GM18867 (cell line): ENCODE measurements around the gene TMTC4.
"Not testable (repeated sequence)": the region's sequence is repeated elsewhere in the genome, so short reads cannot be mapped to it uniquely, and the experiment has no call there.

Source experiments
- ATAC-seq: cut with Tn5 transposase; IDR thresholded peaks from one replicate; pipeline ENCODE4 v1.9.1; 2021; ENCODE audit warnings: mild to moderate bottlenecking, moderate library complexity; ENCODE audit not compliant: unreplicated experiment

TMTC4 gene

DNA sequence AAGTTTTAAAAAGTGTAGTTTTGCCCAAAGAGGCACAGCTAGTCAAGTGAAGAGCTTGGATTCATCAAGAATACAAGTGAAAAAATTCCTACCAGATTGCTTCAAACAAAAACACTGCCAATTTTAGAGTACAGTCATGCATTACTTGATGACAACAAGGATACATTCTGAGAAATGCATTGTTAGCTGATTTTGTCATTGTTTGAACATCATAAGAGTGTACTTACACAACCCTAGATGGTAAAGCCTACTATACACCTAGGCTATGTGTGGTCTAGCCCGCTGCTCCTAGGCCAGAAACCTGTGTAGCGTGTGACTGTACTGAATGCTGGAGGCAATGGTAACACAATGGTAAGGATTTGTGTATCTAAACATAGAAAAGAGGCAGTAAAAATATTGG, 41.1 kb downstream of the TMTC4 start:
- no peak for ATAC-seq

GRCh38 chr13:100630555-100630954, 44.0 kb downstream of the TMTC4 start:
- no peak for ATAC-seq

DNA sequence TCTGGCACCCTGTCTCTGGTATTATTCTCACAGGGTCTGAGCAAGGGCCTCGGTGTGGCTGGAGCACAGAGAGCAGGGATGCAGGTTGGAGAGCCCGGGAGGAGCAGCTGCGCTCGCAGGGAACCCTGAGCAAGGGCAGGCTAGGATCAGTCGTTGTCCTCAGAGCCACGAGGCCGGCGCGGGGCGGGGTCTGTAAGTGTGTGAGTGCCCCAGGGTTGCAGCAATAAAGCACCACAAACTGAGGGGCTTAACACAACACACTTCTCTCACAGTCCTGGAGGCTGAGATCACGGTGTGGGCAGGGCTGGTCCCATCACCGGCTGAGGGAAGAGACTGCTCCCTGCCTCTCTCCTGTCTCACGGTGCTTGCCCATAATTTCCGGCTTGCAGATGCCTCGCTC, 47.5 kb downstream of the TMTC4 start:
- no peak for ATAC-seq

DNA sequence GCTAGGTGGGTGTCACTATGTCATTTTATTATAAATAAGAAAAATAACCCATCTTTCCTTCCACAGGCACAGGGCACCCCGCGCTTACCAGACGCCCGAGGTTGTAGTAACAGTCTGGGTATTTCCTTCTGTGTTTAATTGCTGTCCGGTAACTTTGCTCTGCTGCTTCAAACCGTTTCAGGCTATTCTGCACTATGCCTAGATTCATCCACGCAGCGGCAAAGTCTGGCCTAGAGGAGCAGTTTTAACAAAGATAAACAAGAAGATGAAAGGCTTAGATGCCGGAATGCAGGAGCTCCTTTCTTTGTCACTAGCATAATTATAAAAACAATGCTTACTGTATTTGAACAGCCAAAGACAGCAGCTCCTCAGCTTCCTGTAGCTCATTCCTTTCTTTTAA, 49.1 kb downstream of the TMTC4 start:
- ATAC-seq = no peak

DNA sequence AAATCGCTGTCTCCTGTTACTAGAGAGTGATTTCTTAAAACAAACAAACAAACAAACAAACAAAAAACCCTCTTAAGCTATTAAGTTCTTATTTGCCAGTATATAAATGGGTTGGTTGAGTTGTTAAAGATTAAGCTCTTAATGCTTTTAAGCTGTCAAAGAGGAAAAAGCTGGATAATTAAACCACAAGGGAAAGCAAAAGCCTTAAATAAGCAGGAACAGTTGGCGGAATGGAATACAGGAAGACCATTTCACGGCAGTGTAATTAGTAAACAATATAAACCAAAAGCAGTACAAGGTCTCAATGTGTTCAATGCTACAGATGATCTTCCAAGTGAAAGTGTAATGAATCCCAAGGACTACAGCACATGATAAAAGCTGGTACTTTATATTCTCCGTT, 53.8 kb downstream of the TMTC4 start:
- ATAC-seq = no peak

DNA sequence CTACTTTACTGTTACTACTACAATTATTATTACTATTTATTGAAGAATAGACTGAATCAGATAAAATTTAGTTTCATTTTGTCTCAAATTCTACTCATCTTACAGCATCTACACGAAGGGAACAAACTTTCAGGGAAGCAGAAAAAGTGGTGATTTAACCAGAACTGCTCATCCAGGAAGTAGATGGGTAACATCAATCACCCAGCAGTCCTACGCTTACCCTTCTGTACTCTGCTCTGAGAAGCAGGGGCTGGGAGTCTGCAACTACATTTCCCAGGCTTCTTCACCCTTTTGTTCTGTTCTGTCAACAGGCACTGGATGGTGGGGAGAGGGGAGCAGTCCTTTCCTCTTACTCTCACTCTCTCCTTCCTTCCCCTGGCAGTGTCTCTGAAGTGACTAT, 54.7 kb downstream of the TMTC4 start:
- no peak for ATAC-seq

GRCh38 chr13:100618897-100619296, 55.7 kb downstream of the TMTC4 start:
- ATAC-seq = not testable (repeated sequence)

DNA sequence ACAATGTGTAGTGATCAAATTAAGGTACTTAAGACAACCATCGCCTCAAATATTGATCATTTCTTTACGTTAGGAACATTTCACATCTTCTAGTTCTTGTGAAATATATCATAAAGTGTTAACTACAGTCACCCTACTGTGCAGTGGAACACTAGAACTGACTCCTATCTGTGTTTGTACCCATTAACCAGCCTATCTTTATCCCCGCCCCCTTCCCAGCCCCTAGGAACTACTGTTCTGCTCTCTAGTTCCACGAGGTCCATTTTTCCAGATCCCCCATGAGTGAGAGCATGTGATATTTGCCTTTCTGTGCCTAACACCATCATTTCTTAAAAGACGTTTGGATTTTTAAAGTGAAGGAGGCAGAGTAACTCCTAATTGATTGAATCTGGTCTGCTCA, 61.6 kb downstream of the TMTC4 start:
- no peak for ATAC-seq

- ATAC-seq = peak; percentile 47
These were observed 62.7 kb downstream of the TMTC4 start for GRCh38 chr13:100611678-100612492.

DNA sequence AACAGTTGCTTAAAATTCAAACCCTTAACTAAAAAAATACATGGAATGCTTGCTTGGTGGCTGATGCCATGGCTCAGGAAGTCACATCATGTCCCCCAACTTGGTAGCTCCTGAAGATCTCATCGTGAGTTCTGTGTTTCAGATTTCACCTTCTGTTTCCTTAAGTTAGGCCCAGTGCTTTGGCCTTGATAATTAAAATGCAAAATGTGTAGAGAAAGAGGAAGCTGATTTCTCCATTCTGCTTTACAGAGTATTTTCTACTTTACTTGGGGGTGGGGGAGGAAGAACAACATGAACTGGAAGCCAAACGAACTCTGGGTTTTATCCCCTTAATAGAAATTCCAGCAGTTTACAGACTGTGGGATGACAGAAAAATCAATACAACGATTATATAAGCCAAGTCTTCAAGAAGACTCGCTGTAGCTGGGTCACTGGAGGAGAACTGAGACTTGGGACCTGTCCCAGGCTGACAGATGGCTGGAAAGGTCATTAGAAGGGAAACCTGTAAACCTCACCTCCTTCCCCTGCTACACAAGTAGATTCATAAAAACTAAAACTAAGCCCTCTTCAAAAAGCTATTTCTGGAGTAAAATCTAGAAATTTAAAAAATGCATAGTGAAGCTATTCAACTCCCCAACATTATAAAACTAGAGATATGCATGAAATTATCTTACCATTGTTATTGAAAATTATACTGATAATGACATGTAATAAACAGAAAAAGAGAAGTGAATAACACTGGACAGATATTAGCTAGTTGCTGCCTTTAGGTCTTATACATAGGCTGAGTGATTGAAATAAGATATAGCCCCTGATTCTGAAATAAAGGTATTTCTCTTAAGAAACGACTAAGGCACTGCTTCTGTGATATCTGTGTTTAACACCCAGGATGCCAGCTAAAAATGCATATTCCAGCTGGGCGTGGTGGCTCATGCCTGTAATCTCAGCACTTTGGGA, 63.9 kb downstream of the TMTC4 start:
- no peak for ATAC-seq

DNA sequence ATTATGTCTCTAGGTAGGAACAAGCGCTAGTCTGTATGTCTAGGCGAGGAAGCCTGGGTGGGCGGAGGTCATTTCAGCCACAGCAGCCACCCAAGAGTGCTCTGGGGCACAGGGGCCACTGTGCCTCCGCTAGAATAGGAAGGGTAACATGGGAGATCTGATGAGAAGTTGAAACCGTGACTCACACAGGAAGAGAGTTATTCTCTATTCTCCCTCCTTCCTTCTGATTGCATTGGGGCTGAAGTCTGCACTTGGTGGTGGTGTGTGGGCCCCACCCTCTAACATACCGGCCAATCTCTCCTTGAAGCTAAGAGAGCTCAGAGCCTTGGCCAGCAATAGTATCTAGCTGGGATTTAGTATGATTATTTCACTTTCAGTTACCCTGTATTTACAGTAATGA, 65.7 kb downstream of the TMTC4 start:
- ATAC-seq = peak; percentile 92

- ATAC-seq = no peak
These were observed 66.1 kb downstream of the TMTC4 start for GRCh38 chr13:100608489-100608888.

GRCh38 chr13:100604918-100605710, 69.5 kb downstream of the TMTC4 start:
- no peak for ATAC-seq

DNA sequence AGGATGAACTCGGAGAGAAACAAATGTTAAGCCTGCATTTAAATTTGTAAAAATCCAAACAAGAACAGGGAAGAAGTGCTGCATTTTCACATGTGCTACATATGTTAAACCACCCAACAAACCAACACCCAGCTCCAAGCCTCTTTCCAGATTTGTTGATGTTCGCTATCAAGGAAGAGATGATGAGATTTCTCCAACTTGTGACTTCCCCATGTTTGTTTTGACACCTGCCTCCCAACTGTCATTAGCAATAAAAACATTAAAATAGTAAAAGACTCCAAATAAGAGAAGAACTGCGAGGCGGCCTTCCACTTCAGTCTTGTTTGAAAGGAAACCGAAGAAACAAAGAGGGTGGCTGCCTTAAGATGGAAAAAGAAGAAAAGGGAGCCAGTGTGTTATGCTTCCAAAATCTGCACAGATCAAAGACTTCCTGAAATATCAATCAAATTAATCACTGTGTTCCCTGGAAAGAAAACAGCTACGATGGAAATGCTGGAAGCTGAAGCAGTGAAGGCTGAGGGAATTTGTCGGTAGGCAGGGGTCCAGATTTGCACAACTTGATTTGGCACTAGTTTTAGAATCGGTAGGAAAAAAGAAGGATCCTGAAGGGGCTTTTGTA, 72.0 kb downstream of the TMTC4 start:
- no peak for ATAC-seq

DNA sequence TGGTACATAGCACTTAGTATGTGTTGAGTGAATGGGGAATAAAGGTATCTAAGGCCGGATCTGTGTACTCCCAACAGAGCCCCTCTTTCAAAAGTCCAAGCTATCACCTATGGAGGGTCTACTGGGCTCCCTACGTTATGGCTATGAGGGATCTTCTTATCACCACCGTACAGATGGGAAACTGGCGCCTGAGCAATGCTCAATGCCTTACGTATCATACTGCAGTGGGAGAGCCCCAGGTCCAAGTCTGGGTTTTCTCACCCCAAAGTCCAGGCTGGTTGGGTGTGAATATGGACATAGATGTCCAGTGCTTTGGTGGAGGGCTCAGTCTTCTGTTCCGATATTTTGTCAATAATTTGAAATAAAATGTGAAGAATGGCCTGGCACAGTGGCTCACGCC, 72.9 kb downstream of the TMTC4 start:
- ATAC-seq = no peak

DNA sequence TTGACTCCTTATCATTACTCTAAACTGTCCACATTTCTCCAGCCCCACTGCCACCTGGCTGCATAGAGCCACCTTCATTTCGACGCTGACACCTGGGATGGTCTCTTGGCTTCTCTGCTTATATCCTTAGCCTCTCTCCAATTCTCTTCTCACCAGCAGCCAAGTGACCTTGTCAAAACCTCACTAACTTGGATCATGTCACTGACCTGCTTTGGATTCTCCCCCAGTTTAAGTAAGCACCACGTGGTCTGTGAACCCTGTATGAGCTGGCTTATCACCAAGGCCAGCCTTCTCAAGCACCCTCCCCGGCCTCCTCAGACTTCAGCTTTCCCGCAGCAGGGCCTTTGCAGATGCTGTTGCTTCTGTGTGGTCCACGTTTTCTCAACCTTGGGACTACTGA, 73.7 kb downstream of the TMTC4 start:
- ATAC-seq = no peak

- ATAC-seq = no peak
These were observed 74.1 kb downstream of the TMTC4 start for GRCh38 chr13:100600461-100600860.

- ATAC-seq = no peak
These were observed 77.3 kb downstream of the TMTC4 start for GRCh38 chr13:100597253-100597652.

- no peak for ATAC-seq
These were observed 78.1 kb downstream of the TMTC4 start for GRCh38 chr13:100596516-100596915.

GRCh38 chr13:100594731-100595130, 79.9 kb downstream of the TMTC4 start:
- ATAC-seq = no peak

GRCh38 chr13:100594255-100594654, 80.3 kb downstream of the TMTC4 start:
- no peak for ATAC-seq
